Mesendoderm (in vitro differentiated cells): ENCODE measurements around the gene RPS6KB2.

Experiments used
- DNase-seq: peaks from one replicate; pipeline ENCODE4 v3.0.0; 2013
- H2AK5ac ChIP-seq: 2 replicates; pipeline ENCODE4 v1.6.1; 2013; ENCODE audit warnings: low read length, inconsistent platforms
- H2BK120ac ChIP-seq: 2 replicates; pipeline ENCODE4 v1.6.1; 2013; ENCODE audit warnings: low read depth, mild to moderate bottlenecking, low read length, moderate library complexity, mixed read lengths
- H2BK15ac ChIP-seq: replicated peaks from 2 replicates; pipeline ENCODE4 v1.6.1; 2013; ENCODE audit warnings: low read depth, mild to moderate bottlenecking, moderate library complexity
- H2BK5ac ChIP-seq: 2 replicates; pipeline ENCODE4 v1.6.1; 2013; ENCODE audit warnings: low read length, inconsistent platforms
- H3K18ac ChIP-seq: 2 replicates; pipeline ENCODE4 v1.6.1; 2013; ENCODE audit warnings: mild to moderate bottlenecking, low read length, mixed read lengths
- H3K23ac ChIP-seq: one replicate; pipeline ENCODE4 v1.6.1; 2013; ENCODE audit warnings: low read length
- H3K27ac ChIP-seq: 2 replicates; pipeline ENCODE4 v1.5.1; 2013; ENCODE audit warnings: low read depth, mild to moderate bottlenecking, inconsistent platforms, low read length, moderate library complexity
- H3K27me3 ChIP-seq: 2 replicates; pipeline ENCODE4 v1.6.1; 2013; ENCODE audit warnings: low read length, control low read depth, mild to moderate bottlenecking, inconsistent platforms; ENCODE audit not compliant: insufficient read depth, poor library complexity
- H3K36me3 ChIP-seq: 2 replicates; pipeline ENCODE4 v1.6.1; 2013; ENCODE audit warnings: low read length, inconsistent platforms; ENCODE audit not compliant: control insufficient read depth, insufficient read depth
- H3K4ac ChIP-seq: one replicate; pipeline ENCODE4 v1.6.1; 2013; ENCODE audit warnings: low read depth, mild to moderate bottlenecking, low read length, moderate library complexity
- H3K4me1 ChIP-seq: 2 replicates; pipeline ENCODE4 v1.6.1; 2013; ENCODE audit warnings: low read depth, low read length, inconsistent platforms; ENCODE audit not compliant: control insufficient read depth
- H3K4me2 ChIP-seq: 2 replicates; pipeline ENCODE4 v1.6.1; 2013; ENCODE audit warnings: low read length
- H3K4me3 ChIP-seq: 2 replicates; pipeline ENCODE4 v1.5.1; 2013; ENCODE audit warnings: mild to moderate bottlenecking, low read length
- H3K56ac ChIP-seq: one replicate; pipeline ENCODE4 v1.6.1; 2013; ENCODE audit warnings: low read length
- H3K79me1 ChIP-seq: 2 replicates; pipeline ENCODE4 v1.6.1; 2013; ENCODE audit warnings: low read length, inconsistent platforms
- H3K79me2 ChIP-seq: 2 replicates; pipeline ENCODE4 v1.6.1; 2013; ENCODE audit warnings: mild to moderate bottlenecking, low read length; ENCODE audit not compliant: control insufficient read depth, insufficient read depth
- H3K9ac ChIP-seq: 2 replicates; pipeline ENCODE4 v1.6.1; 2013; ENCODE audit warnings: low read length, inconsistent platforms
- H4K5ac ChIP-seq: one replicate; pipeline ENCODE4 v1.6.1; 2013; ENCODE audit warnings: low read length
- H4K8ac ChIP-seq: one replicate; pipeline ENCODE4 v1.6.1; 2013; ENCODE audit warnings: low read depth, mild to moderate bottlenecking, control low read depth, low read length, moderate library complexity
- WGBS: extraction: QIAGEN DNeasy Blood & Tissue Kit; methylation state at CpG from one replicate; pipeline ENCODE4 v1.1.7; 2013; ENCODE audit warnings: low lambda C conversion rate, missing lambda C conversion rate; ENCODE audit not compliant: insufficient coverage; ENCODE audit errors: extremely low coverage; 5-methylcytosine and 5-hydroxymethylcytosine counted together

RPS6KB2 gene

DNA sequence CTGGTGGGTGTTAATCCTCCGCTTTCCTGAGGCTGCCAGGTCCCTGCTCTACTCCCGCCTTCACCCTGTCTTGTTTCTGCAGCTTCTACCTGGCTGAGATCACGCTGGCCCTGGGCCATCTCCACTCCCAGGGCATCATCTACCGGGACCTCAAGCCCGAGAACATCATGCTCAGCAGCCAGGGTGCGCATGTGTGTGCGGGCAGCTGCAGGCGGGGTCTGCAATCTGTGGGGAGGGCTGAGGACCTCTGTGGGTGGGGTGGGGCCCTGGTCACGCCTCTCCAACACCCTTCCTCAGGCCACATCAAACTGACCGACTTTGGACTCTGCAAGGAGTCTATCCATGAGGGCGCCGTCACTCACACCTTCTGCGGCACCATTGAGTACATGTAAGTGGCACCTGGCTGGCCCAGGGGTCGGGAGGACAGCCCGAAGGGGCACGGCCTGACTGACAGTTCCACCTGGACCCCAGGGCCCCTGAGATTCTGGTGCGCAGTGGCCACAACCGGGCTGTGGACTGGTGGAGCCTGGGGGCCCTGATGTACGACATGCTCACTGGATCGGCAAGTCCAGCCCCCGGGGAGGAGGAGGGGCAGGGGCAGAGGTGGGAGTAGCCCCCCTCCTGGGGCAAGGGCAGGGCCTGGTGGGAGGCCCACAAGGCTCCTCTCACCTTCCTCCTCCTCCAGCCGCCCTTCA, 4.5 kb downstream of the RPS6KB2 start:
- no peak overlapping the region for H3K27ac ChIP-seq
- H2BK120ac ChIP-seq, result no peak overlapping the region
- no peak overlapping the region for H2AK5ac ChIP-seq
- H3K79me2 ChIP-seq, result peaks cover 9% of the 10 kb centered on the region
- H3K27me3 ChIP-seq, result no peaks in the 10 kb centered on the region
- WGBS, result no CpG with 5 or more reads among the region's 22 CpGs
- no peak overlapping the region for H3K18ac ChIP-seq
- no peak overlapping the region for H3K9ac ChIP-seq
- no peak overlapping the region for H2BK5ac ChIP-seq
- no peak overlapping the region for H3K23ac ChIP-seq
- peaks cover 5% of the 10 kb centered on the region for H3K36me3 ChIP-seq
- no peak overlapping the region for H4K8ac ChIP-seq
- H3K56ac ChIP-seq, result no peak overlapping the region
- no peak overlapping the region for H3K4ac ChIP-seq
- no peak for DNase-seq
- no peak overlapping the region for H2BK15ac ChIP-seq
- H3K4me2 ChIP-seq, result no peak overlapping the region
- H4K5ac ChIP-seq, result no peak overlapping the region
- H3K79me1 ChIP-seq, result peaks cover 9% of the 10 kb centered on the region
- H3K4me3 ChIP-seq, result no peak overlapping the region
- H3K4me1 ChIP-seq, result peaks cover 2% of the 10 kb centered on the region

DNA sequence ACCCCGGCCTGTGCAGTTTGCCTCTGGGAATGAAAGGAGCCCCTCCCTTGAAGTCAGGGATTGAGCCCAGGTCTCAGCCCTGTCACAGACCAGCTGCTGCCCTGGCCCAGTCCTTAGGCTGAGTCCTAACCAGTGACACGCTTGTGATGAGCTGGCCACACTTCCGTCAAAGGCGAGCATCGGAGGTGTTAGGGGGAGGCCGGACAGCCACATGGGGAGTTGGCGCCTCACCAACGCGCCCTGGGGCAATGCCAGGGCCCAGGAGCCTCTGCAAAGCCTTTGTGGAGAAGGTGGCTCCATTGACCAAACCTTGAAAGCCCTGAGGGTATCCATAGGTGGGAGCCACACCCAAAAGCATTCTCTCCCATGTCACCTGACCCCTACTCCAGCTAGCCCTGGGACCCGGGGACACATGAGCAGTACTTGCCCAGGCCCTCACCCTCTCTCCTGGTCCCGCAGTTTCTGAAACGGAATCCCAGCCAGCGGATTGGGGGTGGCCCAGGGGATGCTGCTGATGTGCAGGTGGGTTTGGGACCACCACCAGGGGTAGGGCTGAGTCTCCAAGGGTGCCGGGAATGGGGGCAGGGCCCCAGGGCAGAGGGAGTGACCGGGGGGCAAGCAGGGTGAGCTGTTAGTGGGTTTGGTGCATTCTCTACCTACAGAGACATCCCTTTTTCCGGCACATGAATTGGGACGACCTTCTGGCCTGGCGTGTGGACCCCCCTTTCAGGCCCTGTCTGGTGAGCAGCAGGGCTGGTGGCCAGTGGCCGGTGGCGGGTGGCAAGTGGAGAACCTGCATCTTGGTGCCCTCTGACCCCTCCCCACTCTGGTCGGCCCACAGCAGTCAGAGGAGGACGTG, 5.5 kb downstream of the RPS6KB2 start:
- no peak overlapping the region for H2AK5ac ChIP-seq
- peaks cover 5% of the 10 kb centered on the region for H3K36me3 ChIP-seq
- H2BK15ac ChIP-seq, result no peak overlapping the region
- peaks cover 2% of the 10 kb centered on the region for H3K4me1 ChIP-seq
- H3K4me3 ChIP-seq, result no peak overlapping the region
- no peaks in the 10 kb centered on the region for H3K27me3 ChIP-seq
- no peak for DNase-seq
- no peak overlapping the region for H3K23ac ChIP-seq
- H3K27ac ChIP-seq, result no peak overlapping the region
- no peak overlapping the region for H3K4me2 ChIP-seq
- H3K79me2 ChIP-seq, result peaks cover 7% of the 10 kb centered on the region
- H2BK5ac ChIP-seq, result no peak overlapping the region
- H3K56ac ChIP-seq, result no peak overlapping the region
- no peak overlapping the region for H3K18ac ChIP-seq
- H2BK120ac ChIP-seq, result no peak overlapping the region
- H3K9ac ChIP-seq, result no peak overlapping the region
- H4K5ac ChIP-seq, result no peak overlapping the region
- no CpG with 5 or more reads among the region's 22 CpGs for WGBS
- H3K79me1 ChIP-seq, result peaks cover 7% of the 10 kb centered on the region
- H4K8ac ChIP-seq, result no peak overlapping the region
- no peak overlapping the region for H3K4ac ChIP-seq

DNA sequence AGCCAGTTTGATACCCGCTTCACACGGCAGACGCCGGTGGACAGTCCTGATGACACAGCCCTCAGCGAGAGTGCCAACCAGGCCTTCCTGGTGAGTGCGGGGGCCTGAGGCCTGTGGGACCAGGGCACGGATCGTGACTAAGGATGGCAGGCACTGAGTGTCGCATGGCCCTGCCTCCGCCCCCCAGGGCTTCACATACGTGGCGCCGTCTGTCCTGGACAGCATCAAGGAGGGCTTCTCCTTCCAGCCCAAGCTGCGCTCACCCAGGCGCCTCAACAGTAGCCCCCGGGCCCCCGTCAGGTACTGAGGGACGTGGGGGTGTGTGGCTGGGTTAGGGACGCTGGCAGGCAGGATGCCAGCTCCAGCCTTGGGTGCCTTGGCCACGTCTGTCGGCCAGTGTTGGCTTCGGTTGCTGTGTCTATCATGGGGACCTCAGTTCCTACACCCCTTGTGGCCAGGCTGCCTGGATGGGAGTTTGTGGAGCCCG, 6.1 kb downstream of the RPS6KB2 start:
- H3K27ac ChIP-seq, result no peak overlapping the region
- no peak overlapping the region for H3K4me2 ChIP-seq
- H2BK120ac ChIP-seq, result no peak overlapping the region
- H4K5ac ChIP-seq, result no peak overlapping the region
- peaks cover under 1% of the 10 kb centered on the region for H3K79me2 ChIP-seq
- peaks cover 1% of the 10 kb centered on the region for H3K79me1 ChIP-seq
- no peak overlapping the region for H2BK15ac ChIP-seq
- no peaks in the 10 kb centered on the region for H3K27me3 ChIP-seq
- H3K9ac ChIP-seq, result no peak overlapping the region
- H2AK5ac ChIP-seq, result no peak overlapping the region
- H3K4ac ChIP-seq, result no peak overlapping the region
- no CpG with 5 or more reads among the region's 23 CpGs for WGBS
- peaks cover 2% of the 10 kb centered on the region for H3K4me1 ChIP-seq
- no peak overlapping the region for H3K56ac ChIP-seq
- no peak for DNase-seq
- no peak overlapping the region for H2BK5ac ChIP-seq
- H3K36me3 ChIP-seq, result peaks cover 3% of the 10 kb centered on the region
- H3K23ac ChIP-seq, result no peak overlapping the region
- no peak overlapping the region for H4K8ac ChIP-seq
- no peak overlapping the region for H3K4me3 ChIP-seq
- H3K18ac ChIP-seq, result no peak overlapping the region

DNA sequence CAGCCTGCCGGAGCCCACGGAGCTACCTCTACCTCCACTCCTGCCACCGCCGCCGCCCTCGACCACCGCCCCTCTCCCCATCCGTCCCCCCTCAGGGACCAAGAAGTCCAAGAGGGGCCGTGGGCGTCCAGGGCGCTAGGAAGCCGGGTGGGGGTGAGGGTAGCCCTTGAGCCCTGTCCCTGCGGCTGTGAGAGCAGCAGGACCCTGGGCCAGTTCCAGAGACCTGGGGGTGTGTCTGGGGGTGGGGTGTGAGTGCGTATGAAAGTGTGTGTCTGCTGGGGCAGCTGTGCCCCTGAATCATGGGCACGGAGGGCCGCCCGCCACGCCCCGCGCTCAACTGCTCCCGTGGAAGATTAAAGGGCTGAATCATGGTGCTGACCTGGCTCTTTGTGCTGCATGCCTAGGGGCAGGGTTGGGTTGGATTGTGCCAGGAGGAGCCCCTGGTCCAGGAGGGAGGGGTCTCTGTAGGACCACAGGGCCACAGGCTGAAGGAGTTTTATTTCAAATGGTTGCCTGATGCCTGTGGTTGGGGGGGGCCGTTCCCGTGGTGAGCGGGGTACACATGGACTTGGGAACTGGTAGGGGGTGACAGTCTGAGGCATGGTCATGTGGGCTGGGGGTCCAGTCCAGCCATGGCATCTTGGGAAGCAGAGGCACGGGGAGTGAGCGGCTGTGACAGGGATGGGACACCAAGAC, 6.9 kb downstream of the RPS6KB2 start:
- DNase-seq, result no peak
- Histone ChIP-seq H3K27me3 (no peaks in the 10 kb centered on the region), H3K9ac (no peak overlapping the region), H3K4me1 (peaks cover 2% of the 10 kb centered on the region), H3K4ac (no peak overlapping the region), H4K8ac (no peak overlapping the region), H2BK15ac (no peak overlapping the region), H3K36me3 (peaks cover 2% of the 10 kb centered on the region), H3K23ac (no peak overlapping the region), H2BK120ac (no peak overlapping the region), H3K4me2 (no peak overlapping the region), H3K56ac (peak overlapping the region; percentile 11), H4K5ac (no peak overlapping the region), H3K79me2 (no peaks in the 10 kb centered on the region), H3K4me3 (no peak overlapping the region), H2BK5ac (no peak overlapping the region), H3K27ac (no peak overlapping the region), H3K18ac (no peak overlapping the region), H2AK5ac (no peak overlapping the region), H3K79me1 (no peaks in the 10 kb centered on the region)
- WGBS, result no CpG with 5 or more reads among the region's 26 CpGs

DNA sequence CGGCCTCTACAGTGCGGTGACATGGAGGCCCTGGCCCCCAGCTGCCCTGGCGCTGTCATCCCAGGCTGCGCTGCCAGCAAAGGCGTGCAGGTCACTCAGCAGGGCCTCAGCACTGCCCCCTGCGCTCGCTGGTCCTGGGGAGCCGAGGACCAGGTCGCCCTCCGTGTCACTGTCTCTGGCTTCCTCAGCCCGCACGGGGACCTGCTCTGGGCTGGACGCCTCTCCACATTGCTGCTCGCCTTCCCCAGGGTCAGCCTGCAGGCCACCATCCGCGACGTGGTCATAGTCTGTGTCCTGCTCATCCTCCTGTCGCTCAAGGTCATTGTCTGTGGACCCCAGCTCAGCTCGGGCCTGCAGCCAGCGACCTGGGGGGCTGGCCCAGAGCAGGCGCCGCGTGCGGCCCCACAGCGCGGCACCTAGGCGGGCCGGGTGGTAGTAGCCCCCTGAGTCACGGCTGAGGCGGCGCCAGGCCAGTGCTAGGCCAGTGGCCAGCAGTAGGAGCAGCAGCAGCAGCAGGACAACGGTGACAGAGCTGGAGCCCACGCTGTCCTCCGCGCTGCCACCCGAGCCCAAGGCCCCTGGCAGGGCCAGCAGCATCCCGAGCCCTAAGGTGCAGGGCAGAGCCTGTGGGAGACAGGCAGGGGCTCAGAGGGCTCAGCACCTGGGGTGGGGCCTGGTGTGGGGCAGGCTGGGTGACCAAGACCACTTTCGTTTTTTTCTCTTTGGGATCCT, 7.6 kb downstream of the RPS6KB2 start:
- no CpG with 5 or more reads among the region's 38 CpGs for WGBS
- H3K4me3 ChIP-seq, result no peak overlapping the region
- no peak overlapping the region for H2BK15ac ChIP-seq
- no peak overlapping the region for H4K8ac ChIP-seq
- H3K27me3 ChIP-seq, result no peaks in the 10 kb centered on the region
- H3K4ac ChIP-seq, result no peak overlapping the region
- H2BK5ac ChIP-seq, result no peak overlapping the region
- H3K23ac ChIP-seq, result no peak overlapping the region
- no peaks in the 10 kb centered on the region for H3K79me2 ChIP-seq
- H3K27ac ChIP-seq, result peak overlapping the region; percentile 76
- H3K79me1 ChIP-seq, result no peaks in the 10 kb centered on the region
- H4K5ac ChIP-seq, result no peak overlapping the region
- H3K36me3 ChIP-seq, result peaks cover 2% of the 10 kb centered on the region
- peak overlapping the region; percentile 37 for H3K9ac ChIP-seq
- H2BK120ac ChIP-seq, result no peak overlapping the region
- H3K4me2 ChIP-seq, result no peak overlapping the region
- H3K18ac ChIP-seq, result no peak overlapping the region
- DNase-seq, result no peak
- no peak overlapping the region for H2AK5ac ChIP-seq
- H3K56ac ChIP-seq, result peak overlapping the region; percentile 11
- H3K4me1 ChIP-seq, result peaks cover 2% of the 10 kb centered on the region
